Astrocyte (in vitro differentiated cells and primary cell): ENCODE data around the gene LMX1B.
A peak's percentile ranks its signal among the peaks of the same experiment; 100 is the strongest.

Experiments
- CTCF ChIP-seq: IDR thresholded peaks from 2 replicates; pipeline ENCODE4 v1.5.1; 2011; ENCODE audit warnings: low read depth, mild to moderate bottlenecking, inconsistent platforms, low read length, moderate library complexity; ENCODE audit not compliant: insufficient read depth
- EZH2 ChIP-seq: IDR thresholded peaks from 2 replicates; pipeline ENCODE4 v1.6.1; 2012; ENCODE audit warnings: mild to moderate bottlenecking, low read length, inconsistent platforms; ENCODE audit not compliant: insufficient read depth

DNA sequence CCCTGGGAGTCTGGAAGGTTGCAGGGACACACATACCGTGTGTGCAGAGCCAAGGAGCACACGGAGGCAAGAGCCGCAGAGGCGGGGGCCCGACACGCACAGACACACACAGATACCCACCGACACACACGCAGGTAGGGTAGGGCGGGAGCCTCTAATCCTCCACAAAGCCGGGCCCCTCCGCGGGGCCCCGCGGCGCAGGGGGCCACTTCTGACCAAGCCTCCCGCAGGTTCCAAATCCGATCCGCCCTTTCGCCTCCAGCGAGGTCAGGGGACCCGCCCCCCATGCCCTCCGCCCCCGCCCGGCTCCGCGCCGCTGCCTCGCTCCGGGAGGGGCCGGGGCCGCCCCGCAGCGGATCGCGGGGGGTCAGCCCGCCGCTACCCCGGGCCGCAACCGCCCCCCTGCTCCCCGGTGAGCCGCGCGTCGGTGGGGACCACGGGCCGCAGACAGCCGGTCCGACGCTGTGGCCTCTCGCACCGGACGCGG, 1.4 kb upstream of the LMX1B start:
- TF ChIP-seq CTCF (no peak), EZH2 (peak; percentile 88)
